Cardiac fibroblast (primary cell): ENCODE results near the gene MBOAT1.
A peak's percentile ranks its signal among the peaks of the same experiment; 100 is the strongest.

ENCODE experiments used
- DNase-seq, 2 donors: peaks; one replicate each; pipeline versions ENCODE4 v3.0.0 to v3.0.0-alpha.2; 2010; ENCODE audit warnings: low read depth in 2 of 2
- H3K4me3 ChIP-seq, 2 donors: replicated peaks in 1 of 2; 1 replicate in 1 of 2; 2 replicates in 1 of 2; pipeline ENCODE4 v1.5.1; 2011; ENCODE audit warnings: low read depth in 2 of 2, low read length in 2 of 2, mild to moderate bottlenecking in 2 of 2, moderate library complexity in 1 of 2
- TF ChIP-seq, protein P1 (sequence below): IDR thresholded peaks from one replicate; pipeline ENCODE4 v1.5.1; 2011; ENCODE audit warnings: low read depth, mild to moderate bottlenecking, low read length, inconsistent platforms

MBOAT1 gene

DNA sequence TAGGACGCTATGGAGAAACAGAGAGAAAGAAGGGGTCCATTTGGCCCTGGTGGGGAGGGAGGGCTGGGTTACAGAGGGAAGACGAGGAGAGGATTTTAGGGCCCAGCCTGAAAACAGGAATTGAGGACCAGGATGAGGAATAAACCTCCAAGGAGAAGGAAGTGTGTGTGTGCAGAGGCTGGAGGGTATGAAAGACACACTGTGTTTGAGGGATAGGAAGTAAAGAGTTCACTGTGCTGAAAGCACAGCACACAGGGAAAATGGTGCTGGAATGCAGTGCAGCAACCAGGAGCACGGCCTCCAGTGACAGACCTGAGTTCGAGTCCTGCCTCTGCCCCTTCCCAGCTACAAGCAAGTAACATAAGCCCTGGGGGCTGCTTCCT is 7.8 kb downstream of the MBOAT1 start:
- TF ChIP-seq, protein P1, sequence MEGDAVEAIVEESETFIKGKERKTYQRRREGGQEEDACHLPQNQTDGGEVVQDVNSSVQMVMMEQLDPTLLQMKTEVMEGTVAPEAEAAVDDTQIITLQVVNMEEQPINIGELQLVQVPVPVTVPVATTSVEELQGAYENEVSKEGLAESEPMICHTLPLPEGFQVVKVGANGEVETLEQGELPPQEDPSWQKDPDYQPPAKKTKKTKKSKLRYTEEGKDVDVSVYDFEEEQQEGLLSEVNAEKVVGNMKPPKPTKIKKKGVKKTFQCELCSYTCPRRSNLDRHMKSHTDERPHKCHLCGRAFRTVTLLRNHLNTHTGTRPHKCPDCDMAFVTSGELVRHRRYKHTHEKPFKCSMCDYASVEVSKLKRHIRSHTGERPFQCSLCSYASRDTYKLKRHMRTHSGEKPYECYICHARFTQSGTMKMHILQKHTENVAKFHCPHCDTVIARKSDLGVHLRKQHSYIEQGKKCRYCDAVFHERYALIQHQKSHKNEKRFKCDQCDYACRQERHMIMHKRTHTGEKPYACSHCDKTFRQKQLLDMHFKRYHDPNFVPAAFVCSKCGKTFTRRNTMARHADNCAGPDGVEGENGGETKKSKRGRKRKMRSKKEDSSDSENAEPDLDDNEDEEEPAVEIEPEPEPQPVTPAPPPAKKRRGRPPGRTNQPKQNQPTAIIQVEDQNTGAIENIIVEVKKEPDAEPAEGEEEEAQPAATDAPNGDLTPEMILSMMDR = no peak
- DNase-seq = no peak
- no peak overlapping the region for H3K4me3 ChIP-seq

GRCh38 chr6:20203561-20204511 is 8.4 kb downstream of the MBOAT1 start:
- no peak for DNase-seq
- no peak overlapping the region for H3K4me3 ChIP-seq
- TF ChIP-seq, protein P1 = no peak

GRCh38 chr6:20202699-20203302 is 9.5 kb downstream of the MBOAT1 start:
- DNase-seq = no peak
- H3K4me3 ChIP-seq = no peak overlapping the region
- TF ChIP-seq, protein P1 = no peak

- TF ChIP-seq, protein P1 = no peak
- no peak for DNase-seq
- H3K4me3 ChIP-seq = no peak overlapping the region
Observed at GRCh38 chr6:20202324-20202658, 10.0 kb downstream of the MBOAT1 start.

GRCh38 chr6:20200761-20201630 is 11.3 kb downstream of the MBOAT1 start:
- TF ChIP-seq, protein P1 = no peak
- H3K4me3 ChIP-seq = no peak overlapping the region
- DNase-seq = peak in 1 of 2 donors; percentile 6

DNA sequence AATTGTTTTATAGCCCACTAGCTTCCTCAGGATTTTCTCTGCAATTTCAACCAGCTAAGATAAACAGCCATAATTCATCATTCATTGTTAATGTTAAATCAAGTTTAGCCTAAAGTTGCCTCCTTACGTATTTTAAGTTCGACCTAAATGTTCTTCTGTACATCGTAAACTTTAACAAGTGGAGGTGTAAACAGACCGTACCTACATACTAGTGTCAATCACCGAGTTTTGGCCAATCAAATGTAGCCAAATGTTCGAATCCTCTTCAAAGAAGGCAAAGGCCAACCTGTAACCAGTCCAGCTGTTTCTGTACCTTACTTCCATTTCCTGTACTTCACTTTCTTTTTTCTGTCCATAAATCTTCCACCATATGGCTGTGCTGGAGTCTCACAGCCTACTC is 13.5 kb downstream of the MBOAT1 start:
- TF ChIP-seq, protein P1 = no peak
- no peak overlapping the region for H3K4me3 ChIP-seq
- no peak for DNase-seq
